K562 (cell line): ENCODE data around the gene LIN9. TPM values are rescaled to one million over a fixed set of nuclear protein-coding genes. Genes with fewer than 3 reads are reported as not detected.

Experiments used
- AFF4 ChIP-seq: sonication (generic); formaldehyde crosslinking; IDR thresholded peaks from 2 replicates; pipeline ENCODE4 v1.8.0; 2023; ENCODE audit warnings: mild to moderate bottlenecking, missing genetic modification reagents
- CSDE1 ChIP-seq, 2 experiments: fragments of 450-650 bp; IDR thresholded peaks; 2 replicates each; pipeline ENCODE4 v1.6.1; 2016; ENCODE audit warnings: mild to moderate bottlenecking in 1 of 2
- E2F5 ChIP-seq: sonication (generic); formaldehyde crosslinking; IDR thresholded peaks from 2 replicates; pipeline ENCODE4 v1.8.0; 2022; ENCODE audit warnings: mild to moderate bottlenecking, missing genetic modification reagents
- ETV5 ChIP-seq: sonication (generic); formaldehyde crosslinking; IDR thresholded peaks from 2 replicates; pipeline ENCODE4 v1.4.0; 2020; ENCODE audit warnings: low read depth, mild to moderate bottlenecking, missing genetic modification reagents
- HES1 ChIP-seq: fragments of 450-650 bp; IDR thresholded peaks from 2 replicates; pipeline ENCODE4 v1.6.1; 2016; ENCODE audit warnings: low read depth, mild to moderate bottlenecking, moderate library complexity
- HIVEP1 ChIP-seq: fragments of 250-450 bp; sonication (Bioruptor Pico); IDR thresholded peaks from 2 replicates; pipeline ENCODE4 v1.4.0; 2020; ENCODE audit warnings: mild to moderate bottlenecking
- HLTF ChIP-seq: fragments of 450-650 bp; IDR thresholded peaks from 2 replicates; pipeline ENCODE4 v1.6.1; 2016
- HMG20B ChIP-seq: fragments of 250-450 bp; sonication (Bioruptor Pico); IDR thresholded peaks from 2 replicates; pipeline ENCODE4 v1.5.0; 2021; ENCODE audit warnings: mild to moderate bottlenecking
- KDM1A ChIP-seq, 2 experiments: fragments of 450-650 bp; IDR thresholded peaks; 2 replicates each; pipeline ENCODE4 v1.6.1; 2016; ENCODE audit warnings: mild to moderate bottlenecking in 2 of 2
- LCOR ChIP-seq: sonication (generic); formaldehyde crosslinking; IDR thresholded peaks from 2 replicates; pipeline ENCODE4 v1.8.0; 2022; ENCODE audit warnings: mild to moderate bottlenecking, missing genetic modification reagents
- PRMT5 ChIP-seq: sonication (generic); formaldehyde crosslinking; IDR thresholded peaks from 2 replicates; pipeline ENCODE4 v1.5.0; 2020; ENCODE audit warnings: missing genetic modification reagents
- STAG1 ChIP-seq: sonication (generic); formaldehyde crosslinking; IDR thresholded peaks from 2 replicates; pipeline ENCODE4 v1.5.0; 2020; ENCODE audit warnings: missing genetic modification reagents, borderline replicate concordance
- THRB ChIP-seq: fragments of 450-650 bp; formaldehyde crosslinking; conservative IDR thresholded peaks from 2 replicates; pipeline ENCODE4 v1.4.0; 2022; ENCODE audit warnings: mild to moderate bottlenecking, missing genetic modification characterization
- ZBTB2 ChIP-seq: fragments of 450-650 bp; IDR thresholded peaks from 2 replicates; pipeline ENCODE4 v1.6.1; 2016; ENCODE audit warnings: antibody characterized with exemption
- ZC3H11A ChIP-seq: IDR thresholded peaks from 2 replicates; pipeline ENCODE4 v1.6.1; 2012; ENCODE audit warnings: low read depth, low read length, improper control_type of control experiment
- ZNF655 ChIP-seq: fragments of 250-450 bp; sonication (Bioruptor Pico); IDR thresholded peaks from 2 replicates; pipeline ENCODE4 v1.5.0; 2021
- polyA plus RNA-seq, 8 experiments: library from polyadenylated mRNA; depleted of rRNA in 4 of 8; stranded (reverse) in 5 of 8; unstranded in 3 of 8; fragments of >200 nt; fragmentation: Nextera tagmentation in 2 of 8; fragmentation: Illumina TruSeq in 1 of 8; extraction: Ambion mirVana in 2 of 8; extraction: Trizol in 1 of 8; gene quantifications; 2 replicates each; pipeline versions ENCODE4 v1.2.1 to v1.2.3, GENCODE V29; 2011 to 2014; ENCODE audit warnings: inconsistent platforms in 1 of 8, missing spikeins in 1 of 8
- total RNA-seq, 7 experiments: library from RNA; depleted of rRNA in 6 of 7; stranded (reverse); fragments of >200 nt in 6 of 7; fragmentation: Illumina TruSeq in 2 of 7; extraction: Trizol in 2 of 7; gene quantifications; 2 replicates each; pipeline versions ENCODE4 v1.2.1 to v1.2.3, GENCODE V29; 2011 to 2021; ENCODE audit warnings: low replicate concordance in 1 of 7

The LIN9 gene
- total and polyA plus RNA-seq, 9 of the 15 experiments (the other 6 are each of a cell fraction or from before 2014, with no cell fraction given) = 18.8 to 33.0 (median 25.5) TPM

GRCh38 chr1:226308723-226309397 lies at the start of gene LIN9 (continued):
- TF ChIP-seq ZC3H11A = no peak
- TF ChIP-seq HIVEP1 (CRISPR knock-in tag) = no peak
- TF ChIP-seq ZNF655 = no peak
- TF ChIP-seq STAG1 (CRISPR knock-in tag) = no peak
- TF ChIP-seq E2F5 (CRISPR knock-in tag) = no peak
- no peak for TF ChIP-seq HMG20B
- no peak for TF ChIP-seq KDM1A (IDR thresholded peaks at IDR 0.05)
- TF ChIP-seq ZBTB2 = no peak
- TF ChIP-seq HES1 = no peak
- TF ChIP-seq AFF4 (CRISPR knock-in tag) = peak; percentile 94
- no peak for TF ChIP-seq THRB (CRISPR knock-in tag)
- TF ChIP-seq CSDE1 (IDR thresholded peaks at IDR 0.05) = no peak; a peak in 1 of 4 replicates
- no peak for TF ChIP-seq ETV5 (CRISPR knock-in tag)
- peak; percentile 80 for TF ChIP-seq LCOR (CRISPR knock-in tag)
- peak; percentile 73; the same call in 1 of the 2 replicates for TF ChIP-seq HLTF
- no peak for TF ChIP-seq PRMT5 (CRISPR knock-in tag)
